ENCODE data around the gene IVD.

Gene IVD

GRCh38 chr15:40405501-40406381, at the start of gene IVD:
Gene IVD, plus strand, starts transcription at chr15:40405795. Its CDS starts 33 bp downstream, at chr15:40405828.
- peak; percentile 91 for DNase-seq (ENCODE audit: low spot score)

GRCh38 chr15:40355976-40356585, 49.5 kb upstream of the IVD start:
- DNase-seq (ENCODE audit: low spot score) = no peak

- DNase-seq (ENCODE audit: low spot score) = no peak
Measured at GRCh38 chr15:40357246-40357645, 48.3 kb upstream of the IVD start.

GRCh38 chr15:40357723-40358470, 47.7 kb upstream of the IVD start, which contains the start of gene DISP2:
Gene DISP2, plus strand, starts transcription at chr15:40358219. Its CDS starts 103 bp downstream, at chr15:40358322.
- DNase-seq (ENCODE audit: low spot score) = peak; percentile 89

GRCh38 chr15:40358471-40359353, 46.9 kb upstream of the IVD start:
- peak; percentile 11 for DNase-seq (ENCODE audit: low spot score)

GRCh38 chr15:40360015-40360414, 45.6 kb upstream of the IVD start:
- DNase-seq (ENCODE audit: low spot score) = no peak

- no peak for DNase-seq (ENCODE audit: low spot score)
Measured at GRCh38 chr15:40361640-40362039, 44.0 kb upstream of the IVD start.

GRCh38 chr15:40363611-40364010, 42.0 kb upstream of the IVD start:
- no peak for DNase-seq (ENCODE audit: low spot score)

GRCh38 chr15:40364251-40364650, 41.3 kb upstream of the IVD start:
- DNase-seq (ENCODE audit: low spot score) = no peak

- no peak for DNase-seq (ENCODE audit: low spot score)
Measured at GRCh38 chr15:40365016-40365415, 40.6 kb upstream of the IVD start.

GRCh38 chr15:40365624-40366456, 39.8 kb upstream of the IVD start:
- DNase-seq (ENCODE audit: low spot score) = no peak

GRCh38 chr15:40366457-40367370, 38.9 kb upstream of the IVD start:
- no peak for DNase-seq (ENCODE audit: low spot score)

GRCh38 chr15:40367371-40367685, 38.3 kb upstream of the IVD start:
- DNase-seq (ENCODE audit: low spot score) = no peak

- peak; percentile 90 for DNase-seq (ENCODE audit: low spot score)
Measured at GRCh38 chr15:40367686-40368611, 37.6 kb upstream of the IVD start.

- DNase-seq (ENCODE audit: low spot score) = no peak
Measured at GRCh38 chr15:40368719-40369473, 36.7 kb upstream of the IVD start.

GRCh38 chr15:40369474-40369869, 36.1 kb upstream of the IVD start:
- no peak for DNase-seq (ENCODE audit: low spot score)

- no peak for DNase-seq (ENCODE audit: low spot score)
Measured at GRCh38 chr15:40369971-40370370, 35.6 kb upstream of the IVD start.

- DNase-seq (ENCODE audit: low spot score) = no peak
Measured at GRCh38 chr15:40372981-40373380, 32.6 kb upstream of the IVD start.

Data from CD4-positive, alpha-beta T cell treated with Interleukin-15 for 4 hours (primary cell).